Middle frontal gyrus (tissue), 1 donor: ENCODE measurements around the gene CREB5.
"Not testable (repeated sequence)": the region's sequence is repeated elsewhere in the genome, so short reads cannot be mapped to it uniquely, and the experiment has no call there.

Experiments used
- DNase-seq: peaks from one replicate; pipeline ENCODE4 v3.0.0-alpha.2; 2015; ENCODE audit warnings: low spot score; ENCODE audit errors: extremely low spot score

The CREB5 gene

DNA sequence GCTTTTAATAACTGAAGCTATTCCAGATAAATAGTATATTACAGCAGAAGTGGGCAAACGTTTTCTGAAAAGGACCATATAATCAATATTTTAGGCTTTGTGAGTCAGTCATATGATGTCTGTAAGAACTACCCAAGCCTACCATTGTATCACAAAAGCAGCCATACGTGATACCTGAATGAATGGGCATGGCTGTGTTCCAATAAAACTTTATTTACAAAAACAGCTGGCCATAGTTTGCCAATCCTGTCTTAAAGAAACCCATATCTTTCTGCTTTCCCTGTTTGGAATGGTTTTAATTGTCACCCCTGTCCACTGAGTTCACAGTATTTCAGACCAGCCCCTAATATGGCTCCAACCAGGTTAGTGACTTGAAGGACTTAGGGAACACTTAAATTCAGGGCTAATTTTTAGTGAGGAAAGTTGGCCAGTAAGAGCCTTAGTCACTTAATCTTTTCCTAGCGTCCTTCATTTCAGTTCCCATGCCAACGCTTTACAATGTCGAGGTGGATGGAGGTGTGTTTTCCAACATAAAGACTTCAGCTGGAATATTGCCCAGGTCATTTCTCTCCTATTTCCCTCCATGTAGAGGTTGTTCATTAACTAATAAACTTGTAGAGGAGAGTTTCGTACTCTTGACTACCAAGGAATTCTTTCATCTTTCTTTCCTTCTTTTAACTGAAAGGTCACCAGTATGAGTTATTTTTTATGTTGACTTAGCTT, 361.3 kb downstream of the CREB5 start:
- DNase-seq = no peak

DNA sequence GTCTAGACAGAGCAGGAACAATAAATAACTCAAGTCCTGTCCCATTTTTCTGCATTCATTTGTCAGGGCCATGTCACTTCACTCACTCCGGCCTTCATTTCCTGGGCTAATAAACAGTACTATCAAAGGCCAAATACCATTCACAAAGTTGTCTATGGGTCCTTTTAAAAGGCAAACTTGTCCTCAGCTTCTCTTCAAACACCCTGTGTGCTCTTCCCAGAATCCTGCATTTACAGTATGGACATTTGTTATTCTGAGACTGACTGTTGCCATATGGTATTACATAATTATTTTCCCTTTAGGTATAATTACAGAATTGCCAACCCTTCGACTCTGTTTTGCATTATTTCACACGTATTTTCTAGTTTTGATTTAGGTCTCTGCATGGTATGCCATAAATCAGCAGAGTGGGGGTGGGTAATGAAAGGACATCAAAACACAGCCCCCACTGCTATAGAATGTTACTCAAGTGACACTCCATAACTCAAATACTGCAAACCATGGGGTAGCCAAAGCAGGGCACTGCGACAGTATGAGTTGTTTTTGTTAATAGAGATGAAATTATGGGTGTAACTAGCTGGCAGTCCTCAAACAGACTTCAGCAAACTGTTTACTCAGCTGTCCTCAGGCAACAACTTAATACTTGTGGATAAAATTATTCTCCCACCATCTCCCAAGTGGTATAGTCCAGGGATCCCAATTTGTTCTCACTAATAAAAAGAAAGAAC, 362.1 kb downstream of the CREB5 start:
- no peak for DNase-seq

DNA sequence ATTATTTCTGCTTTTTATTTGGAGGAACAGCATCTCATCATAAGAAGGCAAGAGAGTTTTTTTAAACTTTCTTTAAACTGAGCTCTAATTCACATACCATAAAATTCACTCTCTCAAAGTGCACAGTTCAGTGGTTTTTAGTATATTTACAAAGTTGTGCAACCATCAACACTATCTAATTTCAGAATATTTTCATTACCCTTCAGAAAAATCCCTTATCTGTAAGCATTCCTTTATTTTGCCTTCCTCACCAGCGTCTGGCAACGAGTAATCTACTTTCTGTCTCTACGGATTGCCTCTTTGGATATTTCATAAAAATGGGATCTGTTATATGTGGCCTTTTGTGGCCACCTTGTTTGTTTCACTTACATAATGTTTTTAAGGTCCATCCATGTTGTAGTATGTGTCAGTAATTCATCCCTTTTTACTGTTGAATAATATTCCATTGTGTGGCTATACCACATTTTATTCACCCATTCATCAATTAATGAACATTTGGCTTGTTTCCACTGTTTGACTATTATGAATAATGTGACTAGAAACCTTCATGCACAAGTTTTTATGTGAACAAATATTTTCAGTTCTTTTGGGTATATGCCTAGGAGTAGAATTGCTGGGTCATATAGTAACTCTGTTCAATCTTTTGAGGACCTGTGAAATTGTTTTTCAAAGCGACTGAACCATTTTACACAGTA, 364.3 kb downstream of the CREB5 start:
- no peak for DNase-seq

DNA sequence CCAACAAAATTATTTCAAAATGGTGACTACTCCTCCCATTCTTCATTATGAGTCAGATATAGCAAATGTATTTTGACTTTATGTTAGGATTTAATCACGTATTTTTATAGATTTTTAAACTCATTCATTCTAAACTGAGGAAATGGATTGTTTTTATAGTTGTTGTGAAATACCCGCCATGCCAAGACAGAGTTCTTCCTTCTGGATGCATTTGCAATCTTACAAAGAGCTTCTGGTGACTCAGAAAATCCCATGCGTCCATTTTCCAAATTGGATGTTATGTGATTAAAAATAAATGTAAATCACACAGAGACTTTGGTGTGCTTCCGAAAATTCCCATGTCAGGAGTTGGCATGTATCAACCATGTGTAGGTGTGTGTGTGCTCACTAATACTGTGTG, 366.5 kb downstream of the CREB5 start:
- no peak for DNase-seq

DNA sequence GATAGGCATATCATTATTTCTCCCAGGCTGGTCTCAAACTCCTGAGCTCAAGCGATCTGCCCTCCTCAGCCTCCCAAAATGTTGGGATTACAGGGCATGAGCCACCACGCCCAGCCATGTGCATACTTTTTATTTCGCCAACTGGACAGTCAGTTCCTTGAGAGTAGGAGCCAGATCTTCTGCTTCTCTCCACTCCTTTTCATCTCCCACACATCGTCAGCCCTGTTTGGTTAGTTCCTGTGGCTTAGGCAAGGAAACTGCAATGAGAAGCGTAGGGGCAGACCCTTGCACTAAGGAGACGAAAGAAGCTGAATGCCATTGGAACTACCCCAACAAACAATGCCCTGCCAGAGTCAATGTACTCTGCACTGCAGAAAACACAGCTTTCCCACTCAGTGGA, 367.6 kb downstream of the CREB5 start:
- DNase-seq = no peak

DNA sequence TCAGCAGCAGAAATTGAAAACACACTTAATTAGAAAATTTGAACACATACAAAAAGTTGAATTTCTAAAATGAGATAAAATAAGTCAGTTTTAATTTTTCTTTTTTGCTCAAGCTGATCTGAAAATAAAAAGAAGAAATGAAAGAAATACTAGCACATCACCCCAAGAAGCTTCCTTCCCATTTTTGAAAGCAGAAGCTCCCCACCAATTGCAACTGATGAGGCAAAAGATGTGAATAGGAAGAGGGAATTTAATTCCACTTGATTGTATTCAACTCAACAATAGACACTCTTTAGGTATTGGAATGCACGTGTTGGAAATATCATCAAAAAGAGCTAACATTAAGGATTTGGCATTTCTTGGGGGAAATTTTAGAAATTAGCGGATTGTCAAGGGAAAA, 370.0 kb downstream of the CREB5 start:
- no peak for DNase-seq

DNA sequence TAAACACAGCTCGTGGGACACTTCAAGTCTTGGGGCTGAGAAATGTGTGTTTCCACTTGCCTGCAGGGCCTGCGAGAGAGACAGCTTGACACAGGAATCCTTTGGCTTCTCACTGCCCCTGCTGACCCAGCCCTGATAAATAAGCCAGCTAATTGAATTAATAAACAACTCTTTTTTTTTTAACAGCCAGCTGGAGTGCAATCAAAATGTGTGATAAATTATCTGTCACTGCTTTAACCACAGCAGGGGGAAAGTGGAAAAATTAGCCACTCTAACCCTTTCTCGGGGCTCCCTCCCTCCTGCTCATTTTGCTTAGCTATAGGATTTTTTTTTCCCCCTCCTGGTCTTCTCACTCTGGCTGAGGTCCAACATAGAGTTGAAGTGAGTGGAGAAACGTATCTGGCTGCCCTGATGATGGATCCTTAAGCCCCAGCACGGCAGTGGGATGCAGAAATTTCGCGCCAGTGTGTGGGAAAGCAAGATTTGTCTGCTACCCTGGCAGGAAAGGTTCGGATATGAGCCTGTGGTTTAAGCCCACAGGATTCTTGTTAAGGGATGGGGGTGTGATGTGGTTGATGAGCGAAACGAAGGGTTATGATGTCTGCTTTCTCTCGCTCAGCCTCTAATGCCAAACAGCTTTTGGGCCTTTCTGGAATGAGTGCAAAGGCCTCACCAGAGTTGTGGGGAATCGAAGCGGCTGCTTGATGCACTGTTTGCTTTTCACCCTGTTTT, 372.0 kb downstream of the CREB5 start:
- DNase-seq = no peak

DNA sequence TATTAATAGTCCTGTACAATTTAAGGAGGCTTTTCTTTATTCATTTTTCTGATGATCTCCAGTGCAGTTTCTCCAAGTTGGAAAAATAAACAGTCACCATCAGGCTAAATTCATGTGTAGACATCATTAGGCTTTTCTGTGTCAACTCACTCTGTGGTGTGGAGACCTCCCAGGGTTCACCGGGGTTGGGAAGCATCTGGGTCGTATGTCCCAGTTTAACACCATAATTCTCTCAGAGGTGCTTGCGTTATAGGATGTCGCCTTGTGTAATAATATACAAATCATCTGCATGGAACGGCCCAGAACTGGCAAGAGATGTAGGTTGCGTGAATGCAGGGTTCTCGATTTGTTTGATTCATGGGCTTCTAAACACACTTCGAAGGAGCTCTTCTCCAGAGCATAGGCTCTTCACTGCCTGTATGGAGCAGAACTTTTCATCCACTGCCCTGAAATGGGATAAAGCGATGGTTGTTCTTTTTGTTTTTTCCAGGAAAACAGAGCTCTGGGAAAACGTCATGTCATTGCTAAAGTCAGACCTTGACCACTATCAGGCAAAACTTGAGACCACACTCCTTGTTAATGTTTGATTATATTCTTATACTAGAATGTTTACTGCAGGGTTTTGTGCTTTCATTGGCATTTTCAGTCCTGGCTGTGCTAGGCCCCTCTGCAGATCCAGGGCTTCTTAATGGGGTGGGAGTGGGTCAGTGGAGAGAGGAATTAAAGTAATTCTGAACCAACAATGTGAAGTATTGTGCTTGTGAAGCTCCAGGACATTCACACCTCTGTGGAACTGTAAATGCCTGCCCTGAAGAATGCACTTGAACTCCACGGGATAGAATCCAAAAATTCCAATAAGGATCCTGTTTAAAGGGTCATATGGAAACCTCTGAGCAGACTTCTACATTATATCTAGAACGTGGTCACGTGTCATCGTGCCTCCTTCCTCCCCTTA, 373.0 kb downstream of the CREB5 start:
- no peak for DNase-seq

DNA sequence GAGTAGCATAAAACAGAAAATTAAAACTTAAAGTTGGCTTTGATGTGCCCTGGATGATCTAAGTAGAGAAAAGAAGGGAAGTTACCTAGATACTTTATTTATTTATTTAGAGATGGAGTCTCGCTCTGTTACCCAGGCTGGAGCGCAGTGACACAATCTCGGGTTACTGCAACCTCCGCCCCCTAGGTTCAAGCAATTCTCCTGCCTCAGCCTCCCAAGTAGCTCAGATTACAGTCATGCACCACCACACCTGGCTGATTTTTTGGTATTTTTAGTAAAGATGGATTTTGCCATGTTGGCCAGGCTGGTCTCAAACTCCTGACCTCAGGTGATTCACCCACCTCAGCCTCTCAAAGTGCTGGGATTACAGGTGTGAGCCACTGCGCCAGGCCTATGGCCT, 373.8 kb downstream of the CREB5 start:
- DNase-seq = not testable (repeated sequence)

DNA sequence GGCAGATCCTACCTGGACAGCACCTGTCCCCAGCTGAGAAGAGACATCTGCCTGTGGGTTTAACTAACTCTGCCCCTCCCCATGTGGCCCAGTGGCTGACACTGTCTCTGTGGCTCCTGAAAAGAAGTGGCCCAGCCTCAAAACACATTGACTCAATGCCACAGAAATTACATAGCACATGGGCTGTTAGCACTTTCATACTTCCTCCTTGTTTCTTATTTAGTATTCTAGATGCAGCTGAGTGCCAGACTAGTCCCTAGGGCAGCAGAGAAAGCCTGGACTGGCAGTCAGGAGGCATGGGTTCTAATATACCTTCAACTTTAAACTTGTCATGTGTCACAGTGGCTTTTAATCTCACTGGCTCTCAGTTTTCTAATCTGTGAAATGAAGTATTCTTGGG, 374.8 kb downstream of the CREB5 start:
- no peak for DNase-seq

DNA sequence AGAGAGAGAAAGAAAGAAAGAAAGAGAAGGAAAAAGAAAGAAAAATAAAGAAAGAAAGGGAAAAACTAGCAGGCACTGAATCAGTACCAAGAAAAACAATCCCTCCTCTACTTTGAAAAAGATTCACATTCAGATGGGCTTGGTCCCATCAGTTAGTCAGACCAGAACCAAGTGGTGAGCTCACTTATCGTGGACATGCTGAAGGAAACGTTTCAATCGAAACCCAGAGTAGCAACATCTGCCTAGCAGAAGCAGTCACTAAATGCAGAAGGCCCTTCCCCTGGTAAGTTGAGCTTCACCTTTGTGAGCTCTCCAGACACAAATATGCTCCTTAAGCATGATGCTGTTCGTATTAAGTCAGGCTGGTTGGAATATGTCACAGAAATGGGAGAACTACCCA, 378.1 kb downstream of the CREB5 start:
- no peak for DNase-seq

DNA sequence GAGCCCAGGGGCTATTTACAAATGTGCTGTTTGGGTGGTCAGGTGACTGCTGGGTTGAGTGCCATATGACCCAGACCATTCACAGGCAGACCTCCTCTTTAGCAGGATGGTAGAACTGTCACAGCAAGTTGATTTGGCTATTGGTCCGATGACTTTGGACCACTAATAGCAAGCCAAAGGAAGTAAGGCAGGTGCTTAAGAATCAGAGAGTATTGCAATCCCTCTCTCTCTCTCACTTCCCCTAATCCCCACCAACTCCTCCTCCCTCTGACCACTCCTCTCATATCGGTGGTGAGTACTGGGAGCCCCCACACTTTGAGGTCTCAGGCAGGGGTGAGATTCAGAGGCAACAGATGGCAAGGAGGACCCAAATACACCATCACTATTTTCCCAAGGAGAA, 380.5 kb downstream of the CREB5 start:
- no peak for DNase-seq

DNA sequence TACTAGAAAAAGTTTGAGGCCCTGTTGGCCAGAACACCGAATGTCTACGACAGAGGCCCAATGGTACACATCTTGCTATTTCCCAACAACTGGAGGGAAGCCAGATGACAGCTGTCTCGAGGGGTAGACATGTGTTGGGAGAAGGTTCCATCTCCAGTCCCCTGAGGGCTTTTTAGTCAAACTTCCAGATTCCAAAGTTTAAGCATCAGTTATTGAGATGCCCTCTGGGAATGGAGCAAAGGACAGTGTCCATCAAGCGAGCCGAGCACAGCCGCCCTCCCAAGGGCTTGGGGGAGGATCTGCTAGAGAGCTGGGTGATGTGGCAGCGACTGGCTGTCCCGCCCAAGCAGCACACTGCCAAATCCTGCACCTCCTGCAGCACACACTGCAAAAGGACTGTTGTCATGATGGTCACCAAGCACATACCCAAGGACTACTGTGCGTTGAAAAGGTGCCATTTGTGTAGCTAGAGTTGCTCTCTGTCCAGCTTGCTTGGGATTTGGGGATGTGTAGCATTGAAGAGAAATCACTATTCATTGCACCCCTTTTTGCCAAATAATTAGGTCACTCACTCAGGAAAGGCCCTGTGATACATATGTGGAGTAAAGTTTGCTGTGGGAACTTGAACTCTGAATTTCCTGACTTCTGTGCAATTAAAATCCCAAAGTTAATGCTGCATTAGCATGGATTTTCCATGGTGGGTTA, 381.2 kb downstream of the CREB5 start:
- DNase-seq = no peak

DNA sequence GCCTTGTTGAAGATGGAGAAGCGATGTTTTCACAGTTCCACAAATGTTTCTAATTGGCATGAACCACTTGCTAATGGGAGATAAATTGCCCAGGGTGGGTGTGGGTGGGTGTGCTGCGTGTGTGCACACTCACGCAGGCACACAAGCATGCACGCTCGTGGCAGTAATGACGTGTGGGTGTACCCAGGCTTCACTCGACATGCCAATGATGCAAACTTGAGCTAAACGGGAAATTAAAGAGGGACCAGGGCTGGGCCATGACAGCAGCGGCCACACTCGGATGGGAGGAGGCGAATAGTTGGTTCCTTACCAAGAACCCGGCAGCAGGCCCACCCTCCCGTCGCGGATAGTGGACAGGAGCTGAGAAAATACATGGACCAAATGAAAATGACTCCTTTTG, 386.0 kb downstream of the CREB5 start:
- no peak for DNase-seq

DNA sequence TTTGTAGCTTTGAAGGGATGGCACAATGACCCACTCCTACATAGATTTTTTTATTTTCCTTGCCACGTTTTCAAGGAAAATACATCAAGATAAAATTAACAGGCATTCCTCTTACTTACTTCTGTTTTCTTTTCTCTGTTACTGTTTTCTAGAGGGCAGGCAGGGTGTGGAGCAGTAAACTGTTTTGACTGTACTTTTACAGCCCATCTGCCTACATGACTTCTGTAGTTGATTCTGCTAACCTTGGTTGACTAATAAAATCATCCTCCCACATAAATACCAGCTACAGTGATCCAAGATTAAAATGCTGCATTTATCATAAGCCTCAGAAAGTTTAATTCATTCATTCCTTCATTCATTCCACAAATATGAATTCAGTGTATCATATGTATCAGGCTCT, 387.3 kb downstream of the CREB5 start:
- no peak for DNase-seq

DNA sequence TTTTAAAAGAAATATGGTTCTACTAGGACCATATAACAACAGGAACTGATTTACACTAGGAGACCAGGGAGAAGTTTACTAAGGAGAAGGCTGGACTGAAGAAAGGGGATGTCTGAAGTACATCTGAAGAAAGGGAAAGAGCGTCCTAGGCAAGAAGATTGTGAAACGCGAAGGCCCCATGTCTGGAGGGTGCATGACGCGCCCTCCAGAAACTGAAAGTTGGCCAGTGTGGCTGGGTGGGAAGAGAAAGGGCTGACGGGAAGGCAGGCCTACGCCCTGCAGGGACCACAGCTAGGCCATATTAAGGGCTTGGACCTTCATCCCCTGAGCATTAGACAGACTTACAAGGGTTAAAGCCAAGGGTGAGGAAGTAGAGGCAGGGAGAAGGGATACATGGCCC, 387.8 kb downstream of the CREB5 start:
- no peak for DNase-seq

DNA sequence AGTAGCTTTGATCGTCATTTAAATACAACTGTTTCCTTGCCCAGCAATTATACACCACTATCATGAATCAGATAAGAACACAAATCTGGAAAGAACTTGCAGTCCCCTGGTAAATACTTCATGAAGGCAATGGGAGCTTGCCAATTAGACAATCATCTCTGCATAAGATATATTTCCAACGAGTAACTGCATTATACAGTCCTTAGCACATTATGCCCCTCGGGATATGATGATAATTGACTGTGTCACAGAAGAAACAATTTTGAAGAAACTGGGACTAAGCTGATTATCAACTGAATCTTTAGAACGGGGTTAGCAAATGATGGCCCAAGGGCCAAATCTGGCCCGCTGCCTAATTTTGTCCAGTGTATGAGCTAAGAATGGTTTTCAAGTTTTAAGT, 390.1 kb downstream of the CREB5 start:
- no peak for DNase-seq

DNA sequence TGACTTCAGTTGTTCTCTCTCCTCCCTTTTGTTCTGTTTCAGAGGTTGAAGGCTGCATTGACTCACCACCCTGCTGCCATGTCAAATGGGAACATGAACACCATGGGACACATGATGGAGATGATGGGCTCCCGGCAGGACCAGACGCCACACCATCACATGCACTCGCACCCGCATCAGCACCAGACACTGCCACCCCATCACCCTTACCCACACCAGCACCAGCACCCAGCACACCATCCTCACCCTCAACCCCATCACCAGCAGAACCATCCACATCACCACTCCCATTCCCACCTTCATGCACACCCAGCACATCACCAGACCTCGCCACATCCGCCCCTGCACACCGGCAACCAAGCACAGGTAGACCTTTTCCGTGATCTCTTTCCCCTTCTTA, 391.8 kb downstream of the CREB5 start:
- DNase-seq = no peak

DNA sequence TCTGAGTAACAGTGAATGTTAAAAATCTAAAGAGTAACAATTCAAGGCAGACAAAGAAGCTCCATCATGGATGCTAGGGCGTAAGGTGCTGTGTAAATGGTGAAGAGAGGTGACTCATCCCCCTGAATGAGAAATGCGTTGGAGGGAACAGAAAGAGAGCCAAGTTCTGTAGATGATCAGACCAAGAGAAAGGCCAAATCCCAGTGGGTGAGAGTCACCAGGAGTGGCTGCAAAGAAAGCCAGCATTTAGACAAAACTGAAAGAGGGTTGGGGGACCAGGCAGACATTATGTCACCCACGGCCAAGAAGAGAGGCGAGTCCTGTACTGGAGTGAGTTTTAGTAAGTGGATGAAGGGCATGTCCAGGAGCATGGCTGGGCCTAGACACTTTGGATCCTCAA, 392.7 kb downstream of the CREB5 start:
- DNase-seq = no peak

DNA sequence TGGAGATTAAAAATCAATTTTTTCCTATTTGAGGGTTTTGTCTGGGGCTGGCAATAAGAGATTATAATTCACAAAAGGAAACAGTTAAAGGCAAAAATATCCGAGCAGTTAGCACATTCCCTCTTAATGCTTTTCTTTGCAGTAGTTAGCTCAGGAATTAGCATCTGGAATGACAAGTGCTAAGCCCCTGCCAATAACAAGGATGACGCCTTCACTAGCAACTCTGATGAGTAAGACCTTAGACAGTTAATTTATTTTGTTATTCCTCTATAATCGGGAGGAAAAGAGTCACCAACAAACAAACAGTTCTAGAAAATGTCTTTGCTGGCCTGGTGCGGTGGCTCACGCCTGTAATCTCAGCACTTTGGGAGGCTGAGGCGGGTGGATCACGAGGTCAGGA, 394.5 kb downstream of the CREB5 start:
- no peak for DNase-seq
